HCT116 (cell line): ENCODE measurements around the gene PIGC. TPM values are rescaled to one million over a fixed set of nuclear protein-coding genes. Genes with fewer than 3 reads are reported as not detected.

Experiments used
- ATAC-seq: fragments of 200-7000 bp; cut with Tn5 transposase; 2 replicates; pipeline ENCODE4 v1.9.1; 2020; ENCODE audit warnings: mild to moderate bottlenecking, moderate library complexity
- BruUV-seq: library from RNA; stranded (reverse); fragments of 400-500 nt; replicated peaks from 2 replicates; lab custom pipeline; 2021; lab: Mats Ljungman, UMichigan
- CTCF ChIA-PET: fragments of 300-600 bp; sonication (Branson Sonifier 250); formaldehyde crosslinking; loops from one replicate; lab custom pipeline; 2021; ENCODE audit warnings: antibody characterized with exemption; lab: Charles Lee
- POLR2A ChIA-PET: fragments of 300-600, 350-600 bp; sonication (Branson Sonifier 250); formaldehyde crosslinking; loops from one replicate; lab custom pipeline; 2021; ENCODE audit warnings: antibody characterized with exemption; lab: Charles Lee
- RAD21 ChIA-PET, 2 experiments: fragments of 300-600 bp; sonication (Branson Sonifier 250); formaldehyde crosslinking; loops; one replicate each; lab custom pipeline; 2023; ENCODE audit warnings: low total read pairs in 2 of 2; ENCODE audit not compliant: uncharacterized antibody in 2 of 2, unreplicated experiment in 2 of 2, low non-redundant PET in 1 of 2; lab: Charles Lee
- DNase-seq: peaks from one replicate; pipeline ENCODE4 v3.0.0-alpha.2; 2010; ENCODE audit warnings: low read depth, low spot score
- H2AFZ ChIP-seq: fragments of 200-600 bp; shearing (Covaris generic), sonication (generic); 2 replicates; pipeline ENCODE4 v1.6.1; 2017; ENCODE audit warnings: low read depth, mixed run types, mixed read lengths, antibody characterized with exemption, low read length; ENCODE audit not compliant: poor library complexity, severe bottlenecking
- H3K27ac ChIP-seq: 2 replicates; pipeline ENCODE4 v1.5.1; 2012; ENCODE audit warnings: low read depth, low read length
- H3K27me3 ChIP-seq: fragments of 200-600 bp; sonication (generic); 2 replicates; pipeline ENCODE4 v1.6.1; 2016; ENCODE audit warnings: mixed run types, low read length, mixed read lengths; ENCODE audit not compliant: insufficient read depth
- H3K36me3 ChIP-seq, 2 experiments: fragments of 200-500 bp in 1 of 2; fragments of 200-600 bp in 1 of 2; sonication (Bioruptor generic) in 1 of 2; sonication (generic) in 1 of 2; 2 replicates each; pipeline versions ENCODE4 v1.5.1 to v1.6.1; 2014 to 2016; ENCODE audit warnings: low read length in 2 of 2, inconsistent platforms in 1 of 2, mixed read lengths in 1 of 2, mixed run types in 1 of 2; ENCODE audit not compliant: insufficient read depth in 2 of 2, control insufficient read depth in 1 of 2
- H3K4me1 ChIP-seq, 2 experiments: fragments of 200-600 bp in 1 of 2; sonication (generic) in 1 of 2; 2 replicates each; pipeline versions ENCODE4 v1.5.1 to v1.6.1; 2012 to 2017; ENCODE audit warnings: low read length in 2 of 2, inconsistent platforms in 1 of 2, mild to moderate bottlenecking in 1 of 2, mixed read lengths in 1 of 2, mixed run types in 1 of 2, moderate library complexity in 1 of 2; ENCODE audit not compliant: insufficient read depth in 2 of 2, control insufficient read depth in 1 of 2
- H3K4me2 ChIP-seq: fragments of 200-600 bp; sonication (generic); 2 replicates; pipeline ENCODE4 v1.6.1; 2017; ENCODE audit warnings: mixed run types, low read length, mixed read lengths
- H3K4me3 ChIP-seq, 2 experiments: fragments of 200-600 bp in 1 of 2; sonication (generic) in 1 of 2; replicated peaks in 1 of 2; 2 replicates each; pipeline ENCODE4 v1.5.1; 2011 to 2016; ENCODE audit warnings: low read length in 2 of 2, control low read depth in 1 of 2, low read depth in 1 of 2, mild to moderate bottlenecking in 1 of 2, mixed read lengths in 1 of 2, mixed run types in 1 of 2
- H3K79me2 ChIP-seq: fragments of 200-600 bp; sonication (generic); 2 replicates; pipeline ENCODE4 v1.6.1; 2017; ENCODE audit warnings: mild to moderate bottlenecking, mixed run types, low read length, moderate library complexity, mixed read lengths; ENCODE audit not compliant: insufficient read depth
- H3K9ac ChIP-seq: fragments of 200-600 bp; sonication (generic); 2 replicates; pipeline ENCODE4 v1.6.1; 2016; ENCODE audit warnings: low read length, mixed read lengths
- H3K9me2 ChIP-seq: fragments of 200-600 bp; sonication (generic), shearing (Covaris generic); 2 replicates; pipeline ENCODE4 v1.6.1; 2017; ENCODE audit warnings: mixed run types, mild to moderate bottlenecking, moderate library complexity; ENCODE audit not compliant: insufficient read depth
- H3K9me3 ChIP-seq, 2 experiments: fragments of 200-500 bp in 1 of 2; fragments of 200-600 bp in 1 of 2; sonication (Bioruptor generic) in 1 of 2; sonication (generic) in 1 of 2; 2 replicates each; pipeline ENCODE4 v1.6.1; 2014 to 2017; ENCODE audit warnings: low read length in 2 of 2, mixed read lengths in 2 of 2, inconsistent platforms in 1 of 2, low read depth in 1 of 2, mild to moderate bottlenecking in 1 of 2, mixed run types in 1 of 2, moderate library complexity in 1 of 2; ENCODE audit not compliant: control insufficient read depth in 1 of 2, insufficient read depth in 1 of 2
- H4K20me1 ChIP-seq: fragments of 200-600 bp; sonication (generic), shearing (Covaris generic); 2 replicates; pipeline ENCODE4 v1.6.1; 2017; ENCODE audit warnings: mixed run types, mild to moderate bottlenecking, moderate library complexity; ENCODE audit not compliant: insufficient read depth
- ATF3 ChIP-seq: IDR thresholded peaks from 2 replicates; pipeline ENCODE4 v1.6.1; 2012
- CTCF ChIP-seq, 3 experiments: fragments of 200-600 bp in 1 of 3; sonication (generic) in 1 of 3; IDR thresholded peaks in 2 of 3; conservative IDR thresholded peaks in 1 of 3; 2 replicates each; pipeline ENCODE4 v1.5.1; 2012 to 2017; ENCODE audit warnings: low read depth in 2 of 3, low read length in 2 of 3, antibody characterized with exemption in 1 of 3, borderline replicate concordance in 1 of 3, control low read depth in 1 of 3, mild to moderate bottlenecking in 1 of 3, mixed read lengths in 1 of 3, mixed run types in 1 of 3, moderate library complexity in 1 of 3; ENCODE audit not compliant: insufficient read depth in 1 of 3
- EGR1 ChIP-seq: IDR thresholded peaks from 2 replicates; pipeline ENCODE4 v1.6.1; 2012; ENCODE audit warnings: low read depth
- ELF1 ChIP-seq: IDR thresholded peaks from 2 replicates; pipeline ENCODE4 v1.6.1; 2012; ENCODE audit warnings: low read depth, borderline replicate concordance
- EZH2phosphoT487 ChIP-seq: fragments of 200-600 bp; IDR thresholded peaks from 2 replicates; pipeline ENCODE4 v1.6.1; 2018; ENCODE audit warnings: antibody characterized with exemption, borderline replicate concordance
- FOSL1 ChIP-seq: IDR thresholded peaks from 2 replicates; pipeline ENCODE4 v1.6.1; 2012; ENCODE audit warnings: low read depth
- JUND ChIP-seq: IDR thresholded peaks from 2 replicates; pipeline ENCODE4 v1.6.1; 2012
- RAD21 ChIP-seq: IDR thresholded peaks from 2 replicates; pipeline ENCODE4 v1.6.1; 2012; ENCODE audit warnings: low read depth, mild to moderate bottlenecking
- SP1 ChIP-seq: IDR thresholded peaks from 2 replicates; pipeline ENCODE4 v1.6.1; 2012; ENCODE audit warnings: low read depth
- YY1 ChIP-seq: IDR thresholded peaks from 2 replicates; pipeline ENCODE4 v1.6.1; 2011; ENCODE audit warnings: low read length, low read depth, moderate library complexity, mild to moderate bottlenecking; ENCODE audit not compliant: insufficient replicate concordance; ENCODE audit errors: extremely low read depth
- ZFX ChIP-seq: fragments of 450-650 bp; IDR thresholded peaks from 2 replicates; pipeline ENCODE4 v1.6.1; 2017
- intact Hi-C: fragments of 100-400 bp; cut with micrococcal nuclease; formaldehyde crosslinking; loops from 2 replicates; pipeline ENCODE4 v1.10.0; 2022
- total RNA-seq: library from RNA; stranded (reverse); gene quantifications from one replicate; pipeline ENCODE4 v1.2.1, GENCODE V29; 2021; ENCODE audit not compliant: unreplicated experiment

PIGC gene
- total RNA-seq, 1 experiment from 2014 or later = 11.9 TPM

- H3K9me2 ChIP-seq = no peaks in the 10 kb centered on the region
- no peaks in the 10 kb centered on the region for H3K27me3 ChIP-seq
- H2AFZ ChIP-seq = no peak overlapping the region
- no peak overlapping the region for H3K4me3 ChIP-seq
- no peak for DNase-seq
- TF ChIP-seq ZFX = no peak
- TF ChIP-seq RAD21 = no peak
- TF ChIP-seq JUND = no peak
- TF ChIP-seq SP1 = no peak
- no peak for ATAC-seq
- CTCF ChIA-PET = no interaction called here
- H3K36me3 ChIP-seq = no peaks in the 10 kb centered on the region
- H3K9ac ChIP-seq = no peak overlapping the region
- no peak overlapping the region for H3K4me2 ChIP-seq
- H3K9me3 ChIP-seq = no peaks in the 10 kb centered on the region
- no peak overlapping the region for H3K27ac ChIP-seq
- POLR2A ChIA-PET = no interaction called here
- H3K79me2 ChIP-seq = no peaks in the 10 kb centered on the region
- BruUV-seq = no TSS peak
- RAD21 ChIA-PET = no interaction called here
- H4K20me1 ChIP-seq = no peaks in the 10 kb centered on the region
- no peaks in the 10 kb centered on the region for H3K4me1 ChIP-seq
- intact Hi-C loops = no loop called here
Measured at GRCh38 chr1:172457479-172458130, 13.7 kb upstream of the PIGC start.

GRCh38 chr1:172456344-172456769 lies 12.5 kb upstream of the PIGC start:
- Histone ChIP-seq H3K36me3 (no peaks in the 10 kb centered on the region), H4K20me1 (no peaks in the 10 kb centered on the region), H3K9me2 (no peaks in the 10 kb centered on the region), H3K9me3 (no peaks in the 10 kb centered on the region), H3K4me3 (no peak overlapping the region), H2AFZ (no peak overlapping the region), H3K27me3 (no peaks in the 10 kb centered on the region), H3K79me2 (no peaks in the 10 kb centered on the region), H3K27ac (no peak overlapping the region), H3K4me2 (no peak overlapping the region), H3K4me1 (0 out of 4 replicates have a peak, but pooled peaks cover 0 to under 1% of the 10 kb centered on the region in 2 experiments), H3K9ac (no peak overlapping the region)
- POLR2A ChIA-PET = no interaction called here
- no peak for ATAC-seq
- RAD21 ChIA-PET = no interaction called here
- no TSS peak for BruUV-seq
- intact Hi-C loops = no loop called here
- CTCF ChIA-PET = no interaction called here
- no peak for DNase-seq
- TF ChIP-seq RAD21 (no peak), ELF1 (no peak), EGR1 (no peak), FOSL1 (no peak), CTCF (IDR thresholded peaks at IDR 0.05 in 2 of 3, conservative IDR thresholded peaks at IDR 0.05 in 1 of 3; ENCODE audit: borderline replicate concordance in 1 of 3, insufficient read depth in 1 of 3, low read depth in 2 of 3, low read length in 2 of 3) (no peak), ATF3 (0 out of 2 replicates have a peak, but pooled peaks have one; percentile 14), SP1 (no peak), EZH2phosphoT487 (no peak), YY1 (no peak)
